ENCODE measurements around the gene PRKN. TPM values are rescaled to one million over a fixed set of nuclear protein-coding genes. Genes with fewer than 3 reads are reported as not detected.

Gene PRKN
- polyA plus RNA-seq, 1 donor from 2014 or later = 1.2 TPM

GRCh38 chr6:161954077-161954476 lies 773.5 kb downstream of the PRKN start:
- no peak for TF ChIP-seq REST (IDR thresholded peaks at IDR 0.05; ENCODE audit: borderline replicate concordance)
- TF ChIP-seq TAF1 (IDR thresholded peaks at IDR 0.05; ENCODE audit: low read depth) = no peak
- no peaks in the 10 kb centered on the region for H3K9me3 ChIP-seq (ENCODE audit: low read length)
- no peaks in the 10 kb centered on the region for H3K79me2 ChIP-seq (replicated peaks; ENCODE audit: insufficient read depth, low read length)
- no peaks in the 10 kb centered on the region for H3F3A ChIP-seq (ENCODE audit: insufficient read depth, low read length, poor library complexity, severe bottlenecking)
- no peaks in the 10 kb centered on the region for H3K27me3 ChIP-seq (ENCODE audit: insufficient read depth, low read depth, low read length)
- H3K4me2 ChIP-seq (ENCODE audit: low read length) = no peak overlapping the region
- no peaks in the 10 kb centered on the region for H3K36me3 ChIP-seq (ENCODE audit: insufficient read depth, low read length)
- H4K20me1 ChIP-seq (ENCODE audit: insufficient read depth) = no peaks in the 10 kb centered on the region
- H3K4me3 ChIP-seq (ENCODE audit: low read length) = no peak overlapping the region
- no peak overlapping the region for H2AFZ ChIP-seq (ENCODE audit: low read depth, low read length)
- H3K9me2 ChIP-seq (ENCODE audit: insufficient read depth, low read length) = no peaks in the 10 kb centered on the region
- no peak overlapping the region for H3K27ac ChIP-seq (ENCODE audit: low read length)
- H3K9ac ChIP-seq (ENCODE audit: low read length) = no peak overlapping the region

- Histone ChIP-seq H2AFZ (ENCODE audit: low read depth, low read length) (no peak overlapping the region), H3K27ac (ENCODE audit: low read length) (no peak overlapping the region), H3K36me3 (ENCODE audit: insufficient read depth, low read length) (no peaks in the 10 kb centered on the region), H3F3A (ENCODE audit: insufficient read depth, low read length, poor library complexity, severe bottlenecking) (no peaks in the 10 kb centered on the region), H3K9me3 (ENCODE audit: low read length) (no peaks in the 10 kb centered on the region), H3K9ac (ENCODE audit: low read length) (no peak overlapping the region), H3K4me3 (ENCODE audit: low read length) (no peak overlapping the region), H3K79me2 (replicated peaks; ENCODE audit: insufficient read depth, low read length) (no peaks in the 10 kb centered on the region), H3K9me2 (ENCODE audit: insufficient read depth, low read length) (no peaks in the 10 kb centered on the region), H3K4me2 (ENCODE audit: low read length) (no peak overlapping the region), H4K20me1 (ENCODE audit: insufficient read depth) (no peaks in the 10 kb centered on the region), H3K27me3 (ENCODE audit: insufficient read depth, low read depth, low read length) (no peaks in the 10 kb centered on the region)
- TF ChIP-seq REST (IDR thresholded peaks at IDR 0.05; ENCODE audit: borderline replicate concordance) (no peak), POLR2AphosphoS5 (IDR thresholded peaks at IDR 0.05) (no peak), RAD21 (conservative IDR thresholded peaks at IDR 0.05) (no peak), MXI1 (conservative IDR thresholded peaks at IDR 0.05; ENCODE audit: poor library complexity, severe bottlenecking) (no peak), EP300 (conservative IDR thresholded peaks at IDR 0.05; ENCODE audit: poor library complexity, severe bottlenecking) (no peak), CTCF (IDR thresholded peaks at IDR 0.05; ENCODE audit: poor library complexity, severe bottlenecking) (no peak), SMC3 (conservative IDR thresholded peaks at IDR 0.05; ENCODE audit: poor library complexity) (no peak), EZH2 (IDR thresholded peaks at IDR 0.05; ENCODE audit: borderline replicate concordance, insufficient read depth, low read length, poor library complexity, severe bottlenecking) (no peak), TAF1 (IDR thresholded peaks at IDR 0.05; ENCODE audit: low read depth) (no peak)
These were observed 776.4 kb downstream of the PRKN start for GRCh38 chr6:161951126-161951525.

Measured in neural cell (in vitro differentiated cells).